ENCODE measurements around the gene ELF4. TPM values are rescaled to one million over a fixed set of nuclear protein-coding genes. Genes with fewer than 3 reads are reported as not detected.
A peak's percentile ranks its signal among the peaks of the same experiment; 100 is the strongest.

Gene ELF4
- total and polyA plus RNA-seq, 9 of the 15 experiments (the other 6 are each of a cell fraction or from before 2014, with no cell fraction given) = 5.9 to 55.8 (median 25.2) TPM

DNA sequence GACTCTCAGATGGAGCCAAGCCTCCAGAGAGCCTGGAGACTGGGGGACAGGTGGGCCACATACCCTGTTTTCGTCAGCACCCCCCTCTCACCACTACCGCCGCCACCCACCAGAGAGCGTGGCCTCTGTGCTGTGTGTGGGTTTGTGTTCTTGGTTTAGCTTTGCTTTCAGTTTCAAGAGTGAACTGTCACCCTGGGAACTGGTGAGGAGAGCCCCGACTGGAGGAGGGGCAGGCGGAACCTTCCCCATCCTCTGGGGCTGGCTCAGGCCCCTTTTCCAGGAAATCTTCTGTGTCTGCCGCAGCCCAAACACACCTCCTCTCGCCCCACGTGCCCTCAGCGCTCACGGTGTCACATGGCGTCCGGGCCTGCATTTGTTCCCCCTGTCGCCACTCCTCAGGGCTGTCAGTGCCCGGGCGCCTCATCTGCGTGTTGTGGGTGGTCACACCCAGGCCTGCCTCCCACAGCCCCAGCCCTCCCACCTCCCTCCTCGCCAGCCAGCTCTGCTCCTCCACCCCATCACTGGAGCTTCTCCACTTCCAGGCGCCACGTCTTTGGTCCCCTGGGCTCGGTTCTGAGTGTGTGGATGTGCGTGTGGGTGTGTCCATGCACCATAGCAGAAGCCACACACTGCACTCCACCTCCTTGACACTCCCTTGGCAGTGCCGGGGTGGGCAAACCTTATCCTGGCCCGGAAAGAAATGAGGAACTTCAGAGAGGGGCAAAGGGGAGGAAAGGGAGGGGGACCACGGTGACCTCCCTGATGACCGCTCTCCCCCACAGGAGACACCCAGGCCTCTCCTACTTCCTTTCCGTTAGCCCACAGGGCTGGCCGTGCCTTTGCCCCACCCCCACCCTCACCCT, 27.8 kb downstream of the ELF4 start (continued):
- no peak for TF ChIP-seq MED1 (CRISPR knock-in tag; IDR thresholded peaks at IDR 0.05; ENCODE audit: borderline replicate concordance)
- TF ChIP-seq, protein P1, sequence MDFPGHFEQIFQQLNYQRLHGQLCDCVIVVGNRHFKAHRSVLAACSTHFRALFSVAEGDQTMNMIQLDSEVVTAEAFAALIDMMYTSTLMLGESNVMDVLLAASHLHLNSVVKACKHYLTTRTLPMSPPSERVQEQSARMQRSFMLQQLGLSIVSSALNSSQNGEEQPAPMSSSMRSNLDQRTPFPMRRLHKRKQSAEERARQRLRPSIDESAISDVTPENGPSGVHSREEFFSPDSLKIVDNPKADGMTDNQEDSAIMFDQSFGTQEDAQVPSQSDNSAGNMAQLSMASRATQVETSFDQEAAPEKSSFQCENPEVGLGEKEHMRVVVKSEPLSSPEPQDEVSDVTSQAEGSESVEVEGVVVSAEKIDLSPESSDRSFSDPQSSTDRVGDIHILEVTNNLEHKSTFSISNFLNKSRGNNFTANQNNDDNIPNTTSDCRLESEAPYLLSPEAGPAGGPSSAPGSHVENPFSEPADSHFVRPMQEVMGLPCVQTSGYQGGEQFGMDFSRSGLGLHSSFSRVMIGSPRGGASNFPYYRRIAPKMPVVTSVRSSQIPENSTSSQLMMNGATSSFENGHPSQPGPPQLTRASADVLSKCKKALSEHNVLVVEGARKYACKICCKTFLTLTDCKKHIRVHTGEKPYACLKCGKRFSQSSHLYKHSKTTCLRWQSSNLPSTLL (IDR thresholded peaks at IDR 0.05) = no peak
- no peak for TF ChIP-seq GTF2E2 (tag; IDR thresholded peaks at IDR 0.05)
- TF ChIP-seq KLF6 (CRISPR knock-in tag; IDR thresholded peaks at IDR 0.05; ENCODE audit: borderline replicate concordance) = no peak
- TF ChIP-seq KLF10 (CRISPR knock-in tag; IDR thresholded peaks at IDR 0.05) = no peak
- no peak for TF ChIP-seq PHF21A (IDR thresholded peaks at IDR 0.05; ENCODE audit: borderline replicate concordance, low read depth)
- TF ChIP-seq, protein P2, sequence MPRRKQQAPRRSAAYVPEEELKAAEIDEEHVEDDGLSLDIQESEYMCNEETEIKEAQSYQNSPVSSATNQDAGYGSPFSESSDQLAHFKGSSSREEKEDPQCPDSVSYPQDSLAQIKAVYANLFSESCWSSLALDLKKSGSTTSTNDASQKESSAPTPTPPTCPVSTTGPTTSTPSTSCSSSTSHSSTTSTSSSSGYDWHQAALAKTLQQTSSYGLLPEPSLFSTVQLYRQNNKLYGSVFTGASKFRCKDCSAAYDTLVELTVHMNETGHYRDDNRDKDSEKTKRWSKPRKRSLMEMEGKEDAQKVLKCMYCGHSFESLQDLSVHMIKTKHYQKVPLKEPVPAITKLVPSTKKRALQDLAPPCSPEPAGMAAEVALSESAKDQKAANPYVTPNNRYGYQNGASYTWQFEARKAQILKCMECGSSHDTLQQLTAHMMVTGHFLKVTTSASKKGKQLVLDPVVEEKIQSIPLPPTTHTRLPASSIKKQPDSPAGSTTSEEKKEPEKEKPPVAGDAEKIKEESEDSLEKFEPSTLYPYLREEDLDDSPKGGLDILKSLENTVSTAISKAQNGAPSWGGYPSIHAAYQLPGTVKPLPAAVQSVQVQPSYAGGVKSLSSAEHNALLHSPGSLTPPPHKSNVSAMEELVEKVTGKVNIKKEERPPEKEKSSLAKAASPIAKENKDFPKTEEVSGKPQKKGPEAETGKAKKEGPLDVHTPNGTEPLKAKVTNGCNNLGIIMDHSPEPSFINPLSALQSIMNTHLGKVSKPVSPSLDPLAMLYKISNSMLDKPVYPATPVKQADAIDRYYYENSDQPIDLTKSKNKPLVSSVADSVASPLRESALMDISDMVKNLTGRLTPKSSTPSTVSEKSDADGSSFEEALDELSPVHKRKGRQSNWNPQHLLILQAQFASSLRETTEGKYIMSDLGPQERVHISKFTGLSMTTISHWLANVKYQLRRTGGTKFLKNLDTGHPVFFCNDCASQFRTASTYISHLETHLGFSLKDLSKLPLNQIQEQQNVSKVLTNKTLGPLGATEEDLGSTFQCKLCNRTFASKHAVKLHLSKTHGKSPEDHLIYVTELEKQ (CRISPR knock-in tag; IDR thresholded peaks at IDR 0.05) = no peak
- TF ChIP-seq, protein P3, sequence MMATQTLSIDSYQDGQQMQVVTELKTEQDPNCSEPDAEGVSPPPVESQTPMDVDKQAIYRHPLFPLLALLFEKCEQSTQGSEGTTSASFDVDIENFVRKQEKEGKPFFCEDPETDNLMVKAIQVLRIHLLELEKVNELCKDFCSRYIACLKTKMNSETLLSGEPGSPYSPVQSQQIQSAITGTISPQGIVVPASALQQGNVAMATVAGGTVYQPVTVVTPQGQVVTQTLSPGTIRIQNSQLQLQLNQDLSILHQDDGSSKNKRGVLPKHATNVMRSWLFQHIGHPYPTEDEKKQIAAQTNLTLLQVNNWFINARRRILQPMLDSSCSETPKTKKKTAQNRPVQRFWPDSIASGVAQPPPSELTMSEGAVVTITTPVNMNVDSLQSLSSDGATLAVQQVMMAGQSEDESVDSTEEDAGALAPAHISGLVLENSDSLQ (IDR thresholded peaks at IDR 0.05) = peak; percentile 30; the same call in 1 of the 2 replicates
- TF ChIP-seq ZNF41 (CRISPR knock-in tag; conservative IDR thresholded peaks at IDR 0.05) = no peak
- TF ChIP-seq MAFG (tag; conservative IDR thresholded peaks at IDR 0.05) = no peak
- TF ChIP-seq NFRKB (IDR thresholded peaks at IDR 0.05; ENCODE audit: low read depth) = 0 out of 2 replicates have a peak, but pooled peaks have one; percentile 27
- peak; percentile 85; the same call in 1 of the 2 replicates for TF ChIP-seq HDAC2 (IDR thresholded peaks at IDR 0.05)
- TF ChIP-seq, protein P4, sequence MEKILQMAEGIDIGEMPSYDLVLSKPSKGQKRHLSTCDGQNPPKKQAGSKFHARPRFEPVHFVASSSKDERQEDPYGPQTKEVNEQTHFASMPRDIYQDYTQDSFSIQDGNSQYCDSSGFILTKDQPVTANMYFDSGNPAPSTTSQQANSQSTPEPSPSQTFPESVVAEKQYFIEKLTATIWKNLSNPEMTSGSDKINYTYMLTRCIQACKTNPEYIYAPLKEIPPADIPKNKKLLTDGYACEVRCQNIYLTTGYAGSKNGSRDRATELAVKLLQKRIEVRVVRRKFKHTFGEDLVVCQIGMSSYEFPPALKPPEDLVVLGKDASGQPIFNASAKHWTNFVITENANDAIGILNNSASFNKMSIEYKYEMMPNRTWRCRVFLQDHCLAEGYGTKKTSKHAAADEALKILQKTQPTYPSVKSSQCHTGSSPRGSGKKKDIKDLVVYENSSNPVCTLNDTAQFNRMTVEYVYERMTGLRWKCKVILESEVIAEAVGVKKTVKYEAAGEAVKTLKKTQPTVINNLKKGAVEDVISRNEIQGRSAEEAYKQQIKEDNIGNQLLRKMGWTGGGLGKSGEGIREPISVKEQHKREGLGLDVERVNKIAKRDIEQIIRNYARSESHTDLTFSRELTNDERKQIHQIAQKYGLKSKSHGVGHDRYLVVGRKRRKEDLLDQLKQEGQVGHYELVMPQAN (IDR thresholded peaks at IDR 0.05; ENCODE audit: borderline replicate concordance) = peak; percentile 91
- TF ChIP-seq MYC (IDR thresholded peaks at IDR 0.05; ENCODE audit: low read depth, low read length) = peak; percentile 94
- TF ChIP-seq MYC (CRISPR knock-in tag; IDR thresholded peaks at IDR 0.05; ENCODE audit: borderline replicate concordance, low read depth) = 0 out of 2 replicates have a peak, but pooled peaks have one; percentile 68
- no peak for TF ChIP-seq NONO (IDR thresholded peaks at IDR 0.05; ENCODE audit: low read depth in 2 of 2, low read length in 1 of 2)
- no peak for TF ChIP-seq ZNF695 (CRISPR knock-in tag; IDR thresholded peaks at IDR 0.05)
- no peak for TF ChIP-seq ZFP1 (CRISPR knock-in tag; IDR thresholded peaks at IDR 0.05)

Data from K562 (cell line).